HFF-Myc (cell line): Measurements from ENCODE around the gene SPAG8.

Experiments
- DNase-seq: peaks from one replicate; pipeline ENCODE4 v3.0.0-alpha.2; 2011; ENCODE audit warnings: low read depth; ENCODE audit errors: extremely low read depth
- H3K4me3 ChIP-seq: replicated peaks from 2 replicates; pipeline ENCODE4 v1.5.1; 2011; ENCODE audit warnings: low read depth, mild to moderate bottlenecking, control low read depth, low read length
- CTCF ChIP-seq: IDR thresholded peaks from 2 replicates; pipeline ENCODE4 v1.5.1; 2012; ENCODE audit warnings: mild to moderate bottlenecking, low read depth, low read length, control low read depth; ENCODE audit errors: missing control alignments

Gene SPAG8

GRCh38 chr9:35811381-35812024, 559 bp downstream of the SPAG8 start:
- H3K4me3 ChIP-seq, result peak overlapping the region; percentile 41
- DNase-seq, result no peak
- no peak for TF ChIP-seq CTCF

- no peak for TF ChIP-seq CTCF
- DNase-seq, result no peak
- no peak overlapping the region for H3K4me3 ChIP-seq
Observed at GRCh38 chr9:35810122-35810521, 1.9 kb downstream of the SPAG8 start.

GRCh38 chr9:35808433-35808832, 3.6 kb downstream of the SPAG8 start:
- no peak for TF ChIP-seq CTCF
- DNase-seq, result no peak
- no peak overlapping the region for H3K4me3 ChIP-seq

GRCh38 chr9:35806101-35806500, 6.0 kb downstream of the SPAG8 start:
- no peak for DNase-seq
- no peak for TF ChIP-seq CTCF
- no peak overlapping the region for H3K4me3 ChIP-seq

GRCh38 chr9:35801328-35802128, 10.5 kb downstream of the SPAG8 start:
- no peak for TF ChIP-seq CTCF
- DNase-seq, result no peak
- H3K4me3 ChIP-seq, result no peak overlapping the region

- TF ChIP-seq CTCF, result no peak
- no peak for DNase-seq
- H3K4me3 ChIP-seq, result no peak overlapping the region
Observed at GRCh38 chr9:35800530-35800929, 11.5 kb downstream of the SPAG8 start.
